Naive B cell (primary cell): ENCODE measurements around the gene TMUB2. TPM values are rescaled to one million over a fixed set of nuclear protein-coding genes. Genes with fewer than 3 reads are reported as not detected.

Experiments used
- ATAC-seq, 2 donors: fragments of 150-1000 bp; cut with Tn5 transposase; 2 replicates each; pipeline ENCODE4 v1.10.0; 2021; ENCODE audit warnings: low read depth in 2 of 2, mild to moderate bottlenecking in 2 of 2, moderate library complexity in 2 of 2
- DNase-seq: peaks from one replicate; pipeline ENCODE4 v3.0.0; 2022
- H3K27ac Mint-ChIP-seq, 6 donors: one replicate each; pipeline ENCODE4 v1.8.0; 2020 to 2022; ENCODE audit warnings: mild to moderate bottlenecking in 6 of 6, mixed read lengths in 6 of 6, moderate library complexity in 5 of 6, inconsistent platforms in 2 of 6
- H3K27me3 Mint-ChIP-seq, 3 donors: one replicate each; pipeline ENCODE4 v1.8.0; 2021 to 2022; ENCODE audit warnings: mixed read lengths in 3 of 3, mild to moderate bottlenecking in 1 of 3
- H3K36me3 Mint-ChIP-seq, 2 donors: one replicate each; pipeline ENCODE4 v1.8.0; 2020 to 2022; ENCODE audit warnings: mixed read lengths in 2 of 2, inconsistent platforms in 1 of 2, mild to moderate bottlenecking in 1 of 2
- H3K4me1 Mint-ChIP-seq, 3 donors: one replicate each; pipeline ENCODE4 v1.8.0; 2020 to 2022; ENCODE audit warnings: mixed read lengths in 3 of 3, inconsistent platforms in 1 of 3, mild to moderate bottlenecking in 1 of 3, moderate library complexity in 1 of 3
- H3K4me3 Mint-ChIP-seq, 8 donors: one replicate each; pipeline ENCODE4 v1.8.0; 2020 to 2022; ENCODE audit warnings: mild to moderate bottlenecking in 8 of 8, mixed read lengths in 8 of 8, moderate library complexity in 8 of 8, inconsistent platforms in 2 of 8
- H3K9me3 Mint-ChIP-seq, 7 donors: one replicate each; pipeline ENCODE4 v1.8.0; 2020 to 2022; ENCODE audit warnings: mixed read lengths in 7 of 7, mild to moderate bottlenecking in 5 of 7, inconsistent platforms in 2 of 7, moderate library complexity in 1 of 7
- polyA plus RNA-seq, 6 donors: library from polyadenylated mRNA; unstranded; fragments of 300-500 nt; fragmentation: Illumina TruSeq; gene quantifications; one replicate each; pipeline ENCODE4 v1.2.3, GENCODE V29; 2021; ENCODE audit warnings: low read depth in 6 of 6

The TMUB2 gene
- polyA plus RNA-seq, 6 donors from 2014 or later = 39.7 to 69.9 (median 44.8) TPM

DNA sequence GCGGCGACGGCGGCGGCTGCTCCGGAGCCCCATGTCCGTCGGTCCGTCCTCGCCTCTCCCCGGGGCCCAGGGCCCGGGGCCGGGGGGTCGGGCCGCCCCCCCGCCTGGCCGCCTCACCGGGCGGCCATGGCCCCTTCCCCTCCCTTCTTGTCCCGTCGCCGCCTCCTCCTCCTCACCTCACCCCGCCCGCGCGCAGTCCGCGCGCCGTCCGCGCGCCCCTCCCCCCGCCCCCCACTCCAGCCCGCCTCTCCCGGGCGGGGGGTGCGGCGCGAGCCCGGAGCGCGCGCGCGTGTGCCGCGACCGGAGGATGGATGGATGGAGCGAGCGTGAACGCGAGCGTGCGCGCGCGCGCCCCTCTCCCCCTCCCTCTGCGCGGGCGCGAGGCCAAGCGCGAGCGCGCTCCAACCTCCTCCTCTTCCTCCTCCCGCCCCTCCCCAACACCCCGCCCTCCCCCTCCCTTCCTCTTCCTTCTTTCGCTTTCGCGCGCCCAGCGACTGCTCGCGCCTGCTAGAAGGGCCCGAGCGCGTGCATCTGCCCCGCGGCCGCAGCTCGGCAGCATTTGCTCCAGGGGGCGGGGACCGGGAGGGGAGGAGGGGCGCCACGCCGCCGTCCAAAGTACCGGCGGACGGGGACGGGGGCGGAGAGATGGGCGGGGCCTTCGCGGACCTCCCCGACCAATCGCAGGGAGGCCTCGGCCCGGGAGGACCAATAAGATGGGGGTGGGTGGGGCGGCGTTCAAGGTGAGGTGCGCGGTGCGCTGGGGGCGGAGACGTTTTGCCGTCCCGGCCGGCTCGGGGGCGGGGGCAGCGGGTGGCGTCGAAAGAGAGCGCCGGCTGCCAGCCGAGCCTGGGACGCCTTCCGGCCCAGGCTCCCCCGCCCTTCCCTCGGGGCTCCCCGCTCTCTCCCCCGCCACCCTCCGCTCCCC, 13.0 kb downstream of the TMUB2 start, which contains the start of gene ATXN7L3:
ATXN7L3 (minus strand) TSS at position 332 of the 925 bp plus-strand sequence. CDS start 1,814 bp downstream, outside the sequence.
- ATAC-seq (peak; percentile 76 to 77), DNase-seq (peak; percentile 97)
- H3K9me3 Mint-ChIP-seq = no peaks in the 10 kb centered on the region
- no peaks in the 10 kb centered on the region for H3K36me3 Mint-ChIP-seq
- peaks cover 50 to 62% (median 55%) of the 10 kb centered on the region in 3 donors for H3K4me1 Mint-ChIP-seq
- peak within 1 kb of the TSS; percentile 87 to 99 (median 96) for H3K27ac Mint-ChIP-seq
- H3K27me3 Mint-ChIP-seq = no peaks in the 10 kb centered on the region
- H3K4me3 Mint-ChIP-seq = peak within 1 kb of the TSS; percentile 92 to 95 (median 94)

- ATAC-seq (no peak), DNase-seq (no peak)
- Mint-ChIP-seq H3K27ac (peak overlapping the region; percentile 87 to 99 (median 96)), H3K4me1 (peaks cover 46 to 62% (median 56%) of the 10 kb centered on the region in 3 donors), H3K36me3 (no peaks in the 10 kb centered on the region), H3K9me3 (no peaks in the 10 kb centered on the region), H3K4me3 (peak overlapping the region; percentile 90 to 95 (median 94)), H3K27me3 (no peaks in the 10 kb centered on the region)
Observed at GRCh38 chr17:44200478-44201155, 13.8 kb downstream of the TMUB2 start.

GRCh38 chr17:44202756-44203155, 16.0 kb downstream of the TMUB2 start:
- ATAC-seq (no peak), DNase-seq (no peak)
- Mint-ChIP-seq H3K4me1 (peaks cover 41 to 54% (median 46%) of the 10 kb centered on the region in 3 donors), H3K27me3 (no peaks in the 10 kb centered on the region), H3K4me3 (peak overlapping the region in 5 of 8 donors; percentile 2 to 90 (median 54)), H3K27ac (peak overlapping the region in 3 of 6 donors; percentile 29 to 67 (median 39)), H3K9me3 (no peaks in the 10 kb centered on the region), H3K36me3 (peaks cover 0 to 8% of the 10 kb centered on the region in 2 donors)

GRCh38 chr17:44203731-44204440, 17.1 kb downstream of the TMUB2 start:
- H3K4me3 Mint-ChIP-seq = peak overlapping the region in 4 of 8 donors; percentile 16 to 90 (median 64)
- H3K27me3 Mint-ChIP-seq = no peaks in the 10 kb centered on the region
- DNase-seq (no peak), ATAC-seq (no peak)
- peaks cover 4 to 8% of the 10 kb centered on the region in 2 donors for H3K36me3 Mint-ChIP-seq
- peak overlapping the region; percentile 35 to 90 (median 73) for H3K27ac Mint-ChIP-seq
- peaks cover 38 to 50% (median 44%) of the 10 kb centered on the region in 3 donors for H3K4me1 Mint-ChIP-seq
- no peaks in the 10 kb centered on the region for H3K9me3 Mint-ChIP-seq

DNA sequence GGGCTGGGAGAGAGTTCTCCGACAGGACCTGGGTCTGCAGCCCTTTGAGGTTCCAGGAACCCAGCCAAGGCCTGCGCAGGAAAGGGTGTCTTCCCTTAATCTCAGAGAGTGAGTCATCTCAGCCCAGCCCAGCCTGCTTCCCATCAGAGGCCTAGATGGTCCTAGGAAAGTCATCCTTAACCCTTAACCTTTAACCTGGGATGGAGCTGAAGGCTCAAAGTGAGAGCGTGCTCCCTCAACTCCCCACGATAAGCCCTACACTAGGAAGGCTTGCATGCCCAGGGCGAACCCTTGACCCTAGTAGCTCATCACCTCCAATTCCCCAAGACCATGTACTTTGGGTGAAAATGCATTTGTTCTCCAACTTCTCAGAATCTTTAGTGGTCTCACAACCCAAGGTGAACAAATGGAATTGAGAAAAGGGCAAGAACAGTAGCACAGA, 17.7 kb downstream of the TMUB2 start:
- peak overlapping the region in 1 of 6 donors; percentile 3 for H3K27ac Mint-ChIP-seq
- H3K36me3 Mint-ChIP-seq = peaks cover 4 to 8% of the 10 kb centered on the region in 2 donors
- peaks cover 40 to 50% (median 46%) of the 10 kb centered on the region in 3 donors for H3K4me1 Mint-ChIP-seq

DNA sequence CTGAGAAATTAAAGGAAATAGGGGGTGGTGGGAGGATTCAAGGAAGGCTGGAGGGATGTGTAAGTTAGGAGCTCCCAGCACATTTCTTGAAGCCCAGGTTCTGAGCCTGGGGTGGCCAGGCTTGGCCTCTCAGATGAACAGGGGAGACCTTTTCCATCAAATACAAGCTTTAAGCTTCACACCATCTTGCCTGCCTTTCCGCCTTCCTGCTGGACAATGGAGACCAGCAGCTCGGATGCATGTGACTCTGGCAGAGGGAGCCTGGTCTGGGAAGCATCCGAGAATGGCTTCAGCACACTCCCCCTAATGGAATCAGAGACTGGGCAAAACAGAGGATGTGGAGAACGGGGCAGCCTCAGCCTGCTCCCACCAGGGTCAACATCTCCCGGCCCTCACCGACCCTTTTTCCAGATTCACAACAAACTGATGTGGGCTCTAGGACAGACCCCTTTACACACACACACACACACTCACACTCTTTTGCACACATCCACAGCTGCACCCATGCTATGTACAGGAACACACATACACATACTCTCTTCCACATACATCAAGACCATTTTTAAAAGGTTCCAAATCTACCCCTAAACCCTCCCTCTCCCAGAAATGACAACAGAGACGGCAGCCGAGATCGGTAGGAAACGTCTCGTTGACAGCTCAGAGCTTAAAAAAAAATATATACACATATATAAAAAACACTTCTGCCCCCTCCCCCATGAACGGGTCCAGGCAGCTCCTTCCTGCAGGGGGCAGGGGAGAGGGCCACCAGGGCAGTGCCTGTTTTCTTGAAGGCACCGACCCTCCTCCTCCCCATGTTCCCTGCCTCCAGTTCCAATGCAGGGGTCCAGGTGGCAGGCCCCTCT, 19.4 kb downstream of the TMUB2 start:
- H3K27ac Mint-ChIP-seq = peak overlapping the region in 5 of 6 donors; percentile 18 to 91 (median 46)
- H3K36me3 Mint-ChIP-seq = peaks cover 4 to 8% of the 10 kb centered on the region in 2 donors
- no peak for ATAC-seq
- peaks cover 43 to 50% (median 47%) of the 10 kb centered on the region in 3 donors for H3K4me1 Mint-ChIP-seq
- peak overlapping the region in 1 of 8 donors; percentile 22 for H3K4me3 Mint-ChIP-seq
- H3K9me3 Mint-ChIP-seq = no peaks in the 10 kb centered on the region
- no peaks in the 10 kb centered on the region for H3K27me3 Mint-ChIP-seq
- no peak for DNase-seq

More for the DNA sequence above, 17.7 kb downstream of the TMUB2 start:
- DNase-seq = no peak
- peak overlapping the region in 1 of 8 donors; percentile 41 for H3K4me3 Mint-ChIP-seq
- no peak for ATAC-seq
- no peaks in the 10 kb centered on the region for H3K9me3 Mint-ChIP-seq
- no peaks in the 10 kb centered on the region for H3K27me3 Mint-ChIP-seq

DNA sequence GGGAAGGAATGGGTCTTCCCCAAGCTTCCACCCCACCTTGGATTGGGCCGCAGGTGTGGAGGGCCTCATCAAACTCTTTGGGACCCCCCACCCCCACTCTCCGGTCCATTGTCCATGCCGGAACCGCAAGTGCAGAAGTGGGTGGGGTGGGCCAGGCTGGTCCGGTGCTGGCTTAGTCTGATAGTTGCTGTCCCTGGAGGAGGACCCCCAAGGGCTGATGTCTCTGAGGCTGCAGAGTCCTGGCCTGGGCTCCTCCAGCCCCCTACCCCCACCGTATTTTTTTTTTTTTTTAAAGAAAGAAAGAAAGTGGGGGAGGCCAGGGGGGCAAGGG, 20.0 kb downstream of the TMUB2 start:
- Mint-ChIP-seq H3K27ac (no peak overlapping the region), H3K9me3 (no peaks in the 10 kb centered on the region), H3K27me3 (no peaks in the 10 kb centered on the region), H3K36me3 (peaks cover 4 to 8% of the 10 kb centered on the region in 2 donors), H3K4me3 (peak overlapping the region in 1 of 8 donors; percentile 22), H3K4me1 (peaks cover 41 to 47% (median 47%) of the 10 kb centered on the region in 3 donors)
- no peak for ATAC-seq
- DNase-seq = no peak

GRCh38 chr17:44207319-44207718, 20.5 kb downstream of the TMUB2 start:
- Mint-ChIP-seq H3K9me3 (no peaks in the 10 kb centered on the region), H3K4me1 (peaks cover 40 to 50% (median 47%) of the 10 kb centered on the region in 3 donors), H3K27me3 (no peaks in the 10 kb centered on the region), H3K4me3 (no peak overlapping the region), H3K27ac (peak overlapping the region in 2 of 6 donors; percentile 53 to 80), H3K36me3 (peaks cover 4 to 8% of the 10 kb centered on the region in 2 donors)
- DNase-seq (no peak), ATAC-seq (no peak)

- no peaks in the 10 kb centered on the region for H3K27me3 Mint-ChIP-seq
- no peaks in the 10 kb centered on the region for H3K9me3 Mint-ChIP-seq
- no peak overlapping the region for H3K4me3 Mint-ChIP-seq
- peak overlapping the region in 1 of 6 donors; percentile 53 for H3K27ac Mint-ChIP-seq
- DNase-seq (no peak), ATAC-seq (no peak)
- peaks cover 36 to 49% (median 44%) of the 10 kb centered on the region in 3 donors for H3K4me1 Mint-ChIP-seq
- peaks cover 4 to 8% of the 10 kb centered on the region in 2 donors for H3K36me3 Mint-ChIP-seq
Observed at GRCh38 chr17:44207743-44208142, 21.0 kb downstream of the TMUB2 start.

DNA sequence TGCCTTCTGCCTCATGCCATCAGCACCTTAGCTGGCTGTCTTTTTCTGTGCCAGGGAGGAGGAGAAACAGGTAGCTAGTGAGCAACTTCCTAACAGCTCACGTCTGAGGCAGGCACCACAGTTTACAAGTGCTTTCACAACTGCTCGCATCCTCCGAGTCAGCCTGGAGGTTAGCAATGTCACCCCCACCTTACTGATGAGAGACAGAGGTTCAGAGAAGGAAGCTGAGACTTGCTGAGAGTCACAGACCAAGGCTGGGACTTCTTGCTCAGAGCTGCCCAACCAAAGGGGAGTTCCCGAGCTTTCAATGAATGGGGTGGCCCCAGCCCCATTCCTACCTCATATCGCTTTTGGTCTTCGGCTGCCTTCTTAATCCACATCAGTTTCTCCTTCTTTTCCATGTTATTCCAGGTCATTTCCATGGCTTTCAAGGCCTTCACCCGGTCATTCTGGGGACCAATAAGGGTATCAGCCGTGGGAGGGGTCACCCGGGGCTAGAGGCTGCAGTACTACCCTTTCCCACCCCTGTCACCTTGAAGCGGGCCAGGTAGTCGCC, 23.1 kb downstream of the TMUB2 start:
- Mint-ChIP-seq H3K4me1 (peaks cover 36 to 55% (median 50%) of the 10 kb centered on the region in 3 donors), H3K27ac (peak overlapping the region in 5 of 6 donors; percentile 44 to 88 (median 82)), H3K36me3 (peaks cover 4 to 22% of the 10 kb centered on the region in 2 donors), H3K9me3 (no peaks in the 10 kb centered on the region), H3K27me3 (no peaks in the 10 kb centered on the region), H3K4me3 (peak overlapping the region in 5 of 8 donors; percentile 48 to 75 (median 63))
- ATAC-seq (peak in 1 of 2 donors; percentile 11), DNase-seq (no peak)

DNA sequence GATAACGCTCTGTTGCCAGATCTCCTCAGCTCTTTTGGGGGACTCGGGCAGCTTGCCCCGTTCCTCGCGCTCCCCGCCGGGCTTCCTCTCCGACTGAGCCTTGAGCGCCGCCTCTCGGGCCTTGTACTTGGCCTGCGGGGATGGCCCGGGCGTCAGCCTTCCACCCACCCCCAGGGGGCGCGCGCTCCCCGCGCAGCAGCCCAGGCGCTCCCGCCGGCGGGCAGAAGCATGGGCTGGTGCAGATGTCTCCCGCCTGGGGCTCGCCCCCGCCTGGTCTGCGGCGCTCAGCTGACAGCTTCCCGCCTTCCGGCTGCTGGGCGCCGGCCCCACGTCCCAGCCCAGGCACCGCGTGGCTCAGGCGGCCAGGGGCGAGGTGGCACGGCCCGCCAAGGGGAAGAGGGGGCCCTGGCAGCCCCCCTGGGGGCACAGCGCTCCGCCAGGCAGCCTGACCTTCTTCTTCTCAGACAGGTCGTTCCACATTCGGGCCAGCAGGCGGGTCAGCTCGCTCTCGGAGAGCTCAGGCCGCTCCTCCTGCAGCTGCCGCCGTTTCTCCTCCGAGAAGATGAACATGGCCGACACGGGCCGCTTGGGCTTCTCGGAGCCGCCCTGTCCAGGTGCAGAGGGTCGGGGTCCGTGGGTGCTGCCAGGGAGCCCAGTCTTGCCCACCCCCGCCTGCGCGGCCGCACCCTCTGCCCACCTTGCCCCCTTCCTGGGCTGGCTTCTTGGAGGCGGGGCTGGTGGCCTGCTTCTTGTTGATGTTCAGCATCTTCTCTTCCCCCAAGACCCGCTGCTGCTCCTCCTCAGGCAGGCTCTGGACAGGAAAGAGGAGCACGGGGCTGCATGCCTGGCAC, 23.8 kb downstream of the TMUB2 start:
- Mint-ChIP-seq H3K9me3 (no peaks in the 10 kb centered on the region), H3K4me1 (peaks cover 42 to 62% (median 57%) of the 10 kb centered on the region in 3 donors), H3K36me3 (peaks cover 4 to 26% of the 10 kb centered on the region in 2 donors), H3K4me3 (peak overlapping the region in 6 of 8 donors; percentile 16 to 75 (median 58)), H3K27me3 (no peaks in the 10 kb centered on the region), H3K27ac (peak overlapping the region in 5 of 6 donors; percentile 11 to 97 (median 85))
- DNase-seq (peak; percentile 94), ATAC-seq (peak; percentile 97 to 98)
